Measurements from ENCODE around the gene ANO3.

The ANO3 gene

DNA sequence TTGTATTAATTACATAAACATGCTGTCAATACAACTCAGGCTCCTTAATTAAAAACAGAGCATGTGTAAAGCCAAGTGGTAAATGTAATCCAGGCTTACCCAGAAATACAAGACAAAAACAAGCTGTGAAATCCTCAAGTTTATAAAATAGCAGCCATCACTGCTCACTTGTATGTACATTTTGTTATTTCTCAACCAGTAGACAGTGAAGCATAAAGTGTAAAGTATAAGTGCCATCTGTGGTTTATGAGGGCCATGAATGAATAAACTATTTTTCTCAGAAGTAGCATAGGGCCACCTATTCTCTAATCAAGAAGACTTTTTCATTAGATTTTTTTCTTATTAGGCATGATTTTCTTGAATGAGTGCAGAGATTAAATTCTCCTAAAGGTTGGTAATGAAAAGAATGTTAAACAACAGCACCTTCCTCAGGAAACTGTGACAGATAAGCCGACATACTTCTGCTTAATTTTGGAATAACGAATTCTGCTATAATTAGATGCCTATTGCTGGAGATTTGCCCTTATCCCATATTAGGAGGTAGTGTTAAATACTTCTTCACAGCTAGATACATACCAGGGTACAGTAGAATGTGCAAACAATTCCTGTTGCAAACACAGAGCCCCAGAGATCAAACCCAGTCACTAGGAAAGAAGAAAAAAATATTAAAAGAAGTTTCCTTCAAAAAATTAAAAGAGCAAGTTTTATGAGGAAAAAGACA, 377.0 kb downstream of the ANO3 start:
- DNase-seq (ENCODE audit: low read depth in 2 of 2) = no peak

DNA sequence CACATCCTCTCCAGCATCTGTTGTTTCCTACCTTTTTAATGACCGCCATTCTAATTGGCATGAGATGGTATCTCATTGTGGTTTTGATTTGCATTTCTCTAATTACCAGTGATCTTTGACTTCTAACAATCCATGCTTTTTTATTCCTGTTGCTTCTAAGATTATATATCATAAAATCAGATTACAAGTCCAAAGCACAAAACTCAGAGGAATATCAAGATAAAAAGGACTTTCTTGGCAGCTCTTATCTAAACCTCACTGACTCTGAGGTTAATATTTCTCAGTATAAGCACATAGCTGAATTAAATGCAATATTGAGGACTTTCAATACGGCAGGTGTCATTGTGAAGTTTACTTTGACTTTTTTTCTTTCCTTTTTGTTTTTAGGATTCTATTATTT, 378.6 kb downstream of the ANO3 start:
- no peak for DNase-seq (ENCODE audit: low read depth in 2 of 2)

DNA sequence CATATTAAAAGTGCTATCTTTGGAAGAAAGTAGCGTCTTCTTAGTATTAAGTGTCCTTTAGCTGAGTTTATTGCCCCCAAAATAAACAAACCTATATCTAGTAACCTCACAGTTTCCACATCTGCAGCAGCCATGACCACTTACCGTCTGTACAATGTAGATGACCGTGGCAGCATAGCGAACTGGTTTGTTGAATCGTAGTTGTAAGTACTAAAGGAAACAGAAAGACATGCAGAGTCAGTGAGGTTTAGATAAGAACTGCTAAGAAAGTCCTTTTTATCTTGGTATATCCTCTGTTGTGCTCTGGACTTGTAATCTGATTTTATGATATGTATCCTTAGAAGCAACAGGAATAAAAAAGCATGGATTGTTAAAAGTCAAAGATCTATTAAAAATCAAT, 380.6 kb downstream of the ANO3 start:
- DNase-seq (ENCODE audit: low read depth in 2 of 2) = no peak
